ENCODE measurements around the gene RNF217.
"Not testable (repeated sequence)": the region's sequence is repeated elsewhere in the genome, so short reads cannot be mapped to it uniquely, and the experiment has no call there.

The RNF217 gene

GRCh38 chr6:125125856-125126255 lies 163.6 kb downstream of the RNF217 start:
- not testable (repeated sequence) for DNase-seq (ENCODE audit: low read depth in 1 of 2, low spot score in 1 of 2); H3K27me3 ChIP-seq (ENCODE audit: insufficient read depth, poor library complexity, severe bottlenecking); H3K4me3 ChIP-seq (replicated peaks; ENCODE audit: insufficient read depth, low read length); H3K27ac ChIP-seq (replicated peaks)

- no peak for DNase-seq (ENCODE audit: low read depth in 1 of 2, low spot score in 1 of 2)
- no peak overlapping the region for H3K4me3 ChIP-seq (replicated peaks; ENCODE audit: insufficient read depth, low read length)
- no peak for TF ChIP-seq CTCF (IDR thresholded peaks at IDR 0.05; ENCODE audit: insufficient read depth, low read length)
- TF ChIP-seq POLR2AphosphoS5 (IDR thresholded peaks at IDR 0.05; ENCODE audit: low read depth) = no peak
- TF ChIP-seq SPI1 (IDR thresholded peaks at IDR 0.05; ENCODE audit: borderline replicate concordance, low read depth) = no peak
- no peak for TF ChIP-seq GABPA (IDR thresholded peaks at IDR 0.05; ENCODE audit: low read depth)
- no peak for TF ChIP-seq REST (IDR thresholded peaks at IDR 0.05; ENCODE audit: insufficient replicate concordance, low read depth)
- H3K27ac ChIP-seq (replicated peaks) = no peak overlapping the region
- H3K27me3 ChIP-seq (ENCODE audit: insufficient read depth, poor library complexity, severe bottlenecking) = peaks cover 4% of the 10 kb centered on the region
Measured at GRCh38 chr6:125129354-125129753, 167.1 kb downstream of the RNF217 start.

- no peak overlapping the region for H3K4me3 ChIP-seq (replicated peaks; ENCODE audit: insufficient read depth, low read length)
- DNase-seq (ENCODE audit: low read depth in 1 of 2, low spot score in 1 of 2) = no peak
- H3K27me3 ChIP-seq (ENCODE audit: insufficient read depth, poor library complexity, severe bottlenecking) = peaks cover 4% of the 10 kb centered on the region
- H3K27ac ChIP-seq (replicated peaks) = no peak overlapping the region
- no peak for TF ChIP-seq POLR2AphosphoS5 (IDR thresholded peaks at IDR 0.05; ENCODE audit: low read depth)
Measured at GRCh38 chr6:125132058-125132457, 169.8 kb downstream of the RNF217 start.

- H3K4me3 ChIP-seq (replicated peaks; ENCODE audit: insufficient read depth, low read length) = no peak overlapping the region
- no peak for TF ChIP-seq SPI1 (IDR thresholded peaks at IDR 0.05; ENCODE audit: borderline replicate concordance, low read depth)
- TF ChIP-seq POLR2AphosphoS5 (IDR thresholded peaks at IDR 0.05; ENCODE audit: low read depth) = no peak
- TF ChIP-seq CTCF (IDR thresholded peaks at IDR 0.05; ENCODE audit: insufficient read depth, low read length) = no peak
- no peak for TF ChIP-seq REST (IDR thresholded peaks at IDR 0.05; ENCODE audit: insufficient replicate concordance, low read depth)
- TF ChIP-seq GABPA (IDR thresholded peaks at IDR 0.05; ENCODE audit: low read depth) = no peak
- H3K27ac ChIP-seq (replicated peaks) = no peak overlapping the region
- no peak for DNase-seq (ENCODE audit: low read depth in 1 of 2, low spot score in 1 of 2)
- peaks cover 3% of the 10 kb centered on the region for H3K27me3 ChIP-seq (ENCODE audit: insufficient read depth, poor library complexity, severe bottlenecking)
Measured at GRCh38 chr6:125136378-125136777, 174.1 kb downstream of the RNF217 start.

GRCh38 chr6:125138083-125138482 lies 175.8 kb downstream of the RNF217 start:
- Histone ChIP-seq H3K4me3 (replicated peaks; ENCODE audit: insufficient read depth, low read length) (no peak overlapping the region), H3K27ac (replicated peaks) (no peak overlapping the region), H3K27me3 (ENCODE audit: insufficient read depth, poor library complexity, severe bottlenecking) (no peaks in the 10 kb centered on the region)
- TF ChIP-seq REST (IDR thresholded peaks at IDR 0.05; ENCODE audit: insufficient replicate concordance, low read depth) (no peak), CTCF (IDR thresholded peaks at IDR 0.05; ENCODE audit: insufficient read depth, low read length) (no peak), GABPA (IDR thresholded peaks at IDR 0.05; ENCODE audit: low read depth) (no peak)
- DNase-seq (ENCODE audit: low read depth in 1 of 2, low spot score in 1 of 2) = no peak
